HepG2 (cell line): ENCODE results near the gene ELK1. TPM values are rescaled to one million over a fixed set of nuclear protein-coding genes. Genes with fewer than 3 reads are reported as not detected.

ENCODE experiments used
- JDP2 ChIP-seq: sonication (generic); formaldehyde crosslinking; IDR thresholded peaks from 2 replicates; pipeline ENCODE4 v1.8.1; 2022; ENCODE audit warnings: missing genetic modification reagents, borderline replicate concordance
- KLF9 ChIP-seq: IDR thresholded peaks from 2 replicates; pipeline ENCODE4 v1.6.1; 2016; ENCODE audit warnings: low read depth
- MLLT10 ChIP-seq: sonication (generic); formaldehyde crosslinking; IDR thresholded peaks from 2 replicates; pipeline ENCODE4 v1.4.0; 2020; ENCODE audit warnings: missing genetic modification reagents
- MTF2 ChIP-seq: sonication (generic); formaldehyde crosslinking; IDR thresholded peaks from 2 replicates; pipeline ENCODE4 v1.5.0; 2020; ENCODE audit warnings: missing genetic modification reagents, borderline replicate concordance
- PRPF4 ChIP-seq: fragments of 200-400 bp; formaldehyde crosslinking; IDR thresholded peaks from 2 replicates; pipeline ENCODE4 v1.6.1; 2016; ENCODE audit warnings: low read length, low read depth; ENCODE audit not compliant: poor library complexity, severe bottlenecking
- ZMYM3 ChIP-seq: sonication (generic); formaldehyde crosslinking; IDR thresholded peaks from 2 replicates; pipeline ENCODE4 v1.5.1; 2020; ENCODE audit warnings: mild to moderate bottlenecking, missing genetic modification reagents
- ZNF230 ChIP-seq: sonication (generic); formaldehyde crosslinking; IDR thresholded peaks from 2 replicates; pipeline ENCODE4 v1.4.0; 2020; ENCODE audit warnings: mild to moderate bottlenecking, missing genetic modification reagents
- ZNF501 ChIP-seq: sonication (generic); formaldehyde crosslinking; IDR thresholded peaks from 2 replicates; pipeline ENCODE4 v1.5.1; 2020; ENCODE audit warnings: mild to moderate bottlenecking, moderate library complexity, missing genetic modification reagents
- ZNF644 ChIP-seq: IDR thresholded peaks from 2 replicates; pipeline ENCODE4 v1.6.1; 2016; ENCODE audit warnings: low read depth
- polyA plus RNA-seq, 8 experiments: library from polyadenylated mRNA; depleted of rRNA in 3 of 8; stranded (reverse) in 7 of 8; unstranded in 1 of 8; fragments of >200 nt; fragmentation: Illumina TruSeq in 4 of 8; extraction: Trizol in 4 of 8; gene quantifications; 2 replicates each; pipeline versions ENCODE4 v1.2.1 to v1.2.3, GENCODE V29; 2011 to 2016; ENCODE audit warnings: low read depth in 4 of 8, missing spikeins in 1 of 8, mixed read lengths in 1 of 8; ENCODE audit not compliant: insufficient read depth in 1 of 8
- total RNA-seq, 5 experiments: library from RNA; depleted of rRNA; stranded (reverse); fragments of >200 nt; fragmentation: Illumina TruSeq; extraction: Trizol; gene quantifications; 2 replicates each; pipeline ENCODE4 v1.2.3, GENCODE V29; 2016; ENCODE audit warnings: low read depth in 1 of 5
- TF ChIP-seq, protein P1 (sequence below): sonication (generic); formaldehyde crosslinking; IDR thresholded peaks from 2 replicates; pipeline ENCODE4 v1.4.0; 2020; ENCODE audit warnings: missing genetic modification reagents
- TF ChIP-seq, protein P2 (sequence below): sonication (generic); formaldehyde crosslinking; IDR thresholded peaks from 2 replicates; pipeline ENCODE4 v1.9.0; 2021; ENCODE audit warnings: missing genetic modification reagents, borderline replicate concordance
- TF ChIP-seq, protein P3 (sequence below): sonication (generic); formaldehyde crosslinking; IDR thresholded peaks from 2 replicates; pipeline ENCODE4 v1.4.0; 2020; ENCODE audit warnings: missing genetic modification reagents
- TF ChIP-seq, protein P4 (sequence below): sonication (generic); formaldehyde crosslinking; IDR thresholded peaks from 2 replicates; pipeline ENCODE4 v1.5.0; 2020; ENCODE audit warnings: mild to moderate bottlenecking, missing genetic modification reagents, moderate library complexity

Gene ELK1
- total and polyA plus RNA-seq, 2 of the 13 experiments (the other 11 are each of a cell fraction or from before 2014, with no cell fraction given), result 4.3 to 7.2 TPM

DNA sequence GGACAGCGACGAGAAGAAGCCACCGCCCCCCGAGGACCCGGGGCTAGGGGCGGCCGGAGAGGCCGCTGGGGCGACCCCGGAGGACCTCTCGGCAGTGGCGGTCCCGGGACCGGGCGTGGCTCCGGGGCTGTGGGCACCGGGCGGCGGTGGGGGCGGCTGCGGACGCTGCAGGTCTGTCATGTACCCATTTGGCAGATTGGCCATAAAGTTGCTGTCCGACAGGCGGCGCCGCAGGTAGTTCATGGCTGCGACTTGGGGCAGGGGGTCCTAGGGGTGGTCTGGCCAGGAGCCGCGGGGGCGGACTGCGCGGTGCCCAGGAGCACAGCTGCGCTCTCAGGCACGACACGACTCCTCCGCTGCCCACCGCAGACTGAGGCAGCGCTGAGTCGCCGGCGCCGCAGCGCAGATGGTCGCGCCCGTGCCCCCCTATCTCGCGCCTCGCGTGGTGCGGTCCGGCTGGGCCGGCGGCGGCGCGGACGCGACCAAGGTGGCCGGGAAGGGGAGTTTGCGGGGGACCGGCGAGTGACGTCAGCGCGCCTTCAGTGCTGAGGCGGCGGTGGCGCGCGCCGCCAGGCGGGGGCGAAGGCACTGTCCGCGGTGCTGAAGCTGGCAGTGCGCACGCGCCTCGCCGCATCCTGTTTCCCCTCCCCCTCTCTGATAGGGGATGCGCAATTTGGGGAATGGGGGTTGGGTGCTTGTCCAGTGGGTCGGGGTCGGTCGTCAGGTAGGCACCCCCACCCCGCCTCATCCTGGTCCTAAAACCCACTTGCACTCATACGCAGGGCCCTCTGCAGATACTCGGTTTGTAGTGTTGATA lies 30.7 kb downstream of the ELK1 start, which contains the start of gene SYN1 (continued):
- TF ChIP-seq, protein P1, sequence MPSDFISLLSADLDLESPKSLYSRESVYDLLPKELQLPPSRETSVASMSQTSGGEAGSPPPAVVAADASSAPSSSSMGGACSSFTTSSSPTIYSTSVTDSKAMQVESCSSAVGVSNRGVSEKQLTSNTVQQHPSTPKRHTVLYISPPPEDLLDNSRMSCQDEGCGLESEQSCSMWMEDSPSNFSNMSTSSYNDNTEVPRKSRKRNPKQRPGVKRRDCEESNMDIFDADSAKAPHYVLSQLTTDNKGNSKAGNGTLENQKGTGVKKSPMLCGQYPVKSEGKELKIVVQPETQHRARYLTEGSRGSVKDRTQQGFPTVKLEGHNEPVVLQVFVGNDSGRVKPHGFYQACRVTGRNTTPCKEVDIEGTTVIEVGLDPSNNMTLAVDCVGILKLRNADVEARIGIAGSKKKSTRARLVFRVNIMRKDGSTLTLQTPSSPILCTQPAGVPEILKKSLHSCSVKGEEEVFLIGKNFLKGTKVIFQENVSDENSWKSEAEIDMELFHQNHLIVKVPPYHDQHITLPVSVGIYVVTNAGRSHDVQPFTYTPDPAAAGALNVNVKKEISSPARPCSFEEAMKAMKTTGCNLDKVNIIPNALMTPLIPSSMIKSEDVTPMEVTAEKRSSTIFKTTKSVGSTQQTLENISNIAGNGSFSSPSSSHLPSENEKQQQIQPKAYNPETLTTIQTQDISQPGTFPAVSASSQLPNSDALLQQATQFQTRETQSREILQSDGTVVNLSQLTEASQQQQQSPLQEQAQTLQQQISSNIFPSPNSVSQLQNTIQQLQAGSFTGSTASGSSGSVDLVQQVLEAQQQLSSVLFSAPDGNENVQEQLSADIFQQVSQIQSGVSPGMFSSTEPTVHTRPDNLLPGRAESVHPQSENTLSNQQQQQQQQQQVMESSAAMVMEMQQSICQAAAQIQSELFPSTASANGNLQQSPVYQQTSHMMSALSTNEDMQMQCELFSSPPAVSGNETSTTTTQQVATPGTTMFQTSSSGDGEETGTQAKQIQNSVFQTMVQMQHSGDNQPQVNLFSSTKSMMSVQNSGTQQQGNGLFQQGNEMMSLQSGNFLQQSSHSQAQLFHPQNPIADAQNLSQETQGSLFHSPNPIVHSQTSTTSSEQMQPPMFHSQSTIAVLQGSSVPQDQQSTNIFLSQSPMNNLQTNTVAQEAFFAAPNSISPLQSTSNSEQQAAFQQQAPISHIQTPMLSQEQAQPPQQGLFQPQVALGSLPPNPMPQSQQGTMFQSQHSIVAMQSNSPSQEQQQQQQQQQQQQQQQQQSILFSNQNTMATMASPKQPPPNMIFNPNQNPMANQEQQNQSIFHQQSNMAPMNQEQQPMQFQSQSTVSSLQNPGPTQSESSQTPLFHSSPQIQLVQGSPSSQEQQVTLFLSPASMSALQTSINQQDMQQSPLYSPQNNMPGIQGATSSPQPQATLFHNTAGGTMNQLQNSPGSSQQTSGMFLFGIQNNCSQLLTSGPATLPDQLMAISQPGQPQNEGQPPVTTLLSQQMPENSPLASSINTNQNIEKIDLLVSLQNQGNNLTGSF (CRISPR knock-in tag), result 0 out of 2 replicates have a peak, but pooled peaks have one; percentile 51
- TF ChIP-seq ZNF230 (CRISPR knock-in tag) (no peak), ZMYM3 (CRISPR knock-in tag) (no peak), ZNF644 (CRISPR knock-in tag) (no peak), MLLT10 (CRISPR knock-in tag) (no peak), ZNF501 (CRISPR knock-in tag) (no peak), KLF9 (CRISPR knock-in tag) (no peak), JDP2 (CRISPR knock-in tag) (no peak), MTF2 (CRISPR knock-in tag) (no peak), PRPF4 (no peak)
- TF ChIP-seq, protein P2, sequence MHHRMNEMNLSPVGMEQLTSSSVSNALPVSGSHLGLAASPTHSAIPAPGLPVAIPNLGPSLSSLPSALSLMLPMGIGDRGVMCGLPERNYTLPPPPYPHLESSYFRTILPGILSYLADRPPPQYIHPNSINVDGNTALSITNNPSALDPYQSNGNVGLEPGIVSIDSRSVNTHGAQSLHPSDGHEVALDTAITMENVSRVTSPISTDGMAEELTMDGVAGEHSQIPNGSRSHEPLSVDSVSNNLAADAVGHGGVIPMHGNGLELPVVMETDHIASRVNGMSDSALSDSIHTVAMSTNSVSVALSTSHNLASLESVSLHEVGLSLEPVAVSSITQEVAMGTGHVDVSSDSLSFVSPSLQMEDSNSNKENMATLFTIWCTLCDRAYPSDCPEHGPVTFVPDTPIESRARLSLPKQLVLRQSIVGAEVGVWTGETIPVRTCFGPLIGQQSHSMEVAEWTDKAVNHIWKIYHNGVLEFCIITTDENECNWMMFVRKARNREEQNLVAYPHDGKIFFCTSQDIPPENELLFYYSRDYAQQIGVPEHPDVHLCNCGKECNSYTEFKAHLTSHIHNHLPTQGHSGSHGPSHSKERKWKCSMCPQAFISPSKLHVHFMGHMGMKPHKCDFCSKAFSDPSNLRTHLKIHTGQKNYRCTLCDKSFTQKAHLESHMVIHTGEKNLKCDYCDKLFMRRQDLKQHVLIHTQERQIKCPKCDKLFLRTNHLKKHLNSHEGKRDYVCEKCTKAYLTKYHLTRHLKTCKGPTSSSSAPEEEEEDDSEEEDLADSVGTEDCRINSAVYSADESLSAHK (CRISPR knock-in tag), result no peak
- TF ChIP-seq, protein P3, sequence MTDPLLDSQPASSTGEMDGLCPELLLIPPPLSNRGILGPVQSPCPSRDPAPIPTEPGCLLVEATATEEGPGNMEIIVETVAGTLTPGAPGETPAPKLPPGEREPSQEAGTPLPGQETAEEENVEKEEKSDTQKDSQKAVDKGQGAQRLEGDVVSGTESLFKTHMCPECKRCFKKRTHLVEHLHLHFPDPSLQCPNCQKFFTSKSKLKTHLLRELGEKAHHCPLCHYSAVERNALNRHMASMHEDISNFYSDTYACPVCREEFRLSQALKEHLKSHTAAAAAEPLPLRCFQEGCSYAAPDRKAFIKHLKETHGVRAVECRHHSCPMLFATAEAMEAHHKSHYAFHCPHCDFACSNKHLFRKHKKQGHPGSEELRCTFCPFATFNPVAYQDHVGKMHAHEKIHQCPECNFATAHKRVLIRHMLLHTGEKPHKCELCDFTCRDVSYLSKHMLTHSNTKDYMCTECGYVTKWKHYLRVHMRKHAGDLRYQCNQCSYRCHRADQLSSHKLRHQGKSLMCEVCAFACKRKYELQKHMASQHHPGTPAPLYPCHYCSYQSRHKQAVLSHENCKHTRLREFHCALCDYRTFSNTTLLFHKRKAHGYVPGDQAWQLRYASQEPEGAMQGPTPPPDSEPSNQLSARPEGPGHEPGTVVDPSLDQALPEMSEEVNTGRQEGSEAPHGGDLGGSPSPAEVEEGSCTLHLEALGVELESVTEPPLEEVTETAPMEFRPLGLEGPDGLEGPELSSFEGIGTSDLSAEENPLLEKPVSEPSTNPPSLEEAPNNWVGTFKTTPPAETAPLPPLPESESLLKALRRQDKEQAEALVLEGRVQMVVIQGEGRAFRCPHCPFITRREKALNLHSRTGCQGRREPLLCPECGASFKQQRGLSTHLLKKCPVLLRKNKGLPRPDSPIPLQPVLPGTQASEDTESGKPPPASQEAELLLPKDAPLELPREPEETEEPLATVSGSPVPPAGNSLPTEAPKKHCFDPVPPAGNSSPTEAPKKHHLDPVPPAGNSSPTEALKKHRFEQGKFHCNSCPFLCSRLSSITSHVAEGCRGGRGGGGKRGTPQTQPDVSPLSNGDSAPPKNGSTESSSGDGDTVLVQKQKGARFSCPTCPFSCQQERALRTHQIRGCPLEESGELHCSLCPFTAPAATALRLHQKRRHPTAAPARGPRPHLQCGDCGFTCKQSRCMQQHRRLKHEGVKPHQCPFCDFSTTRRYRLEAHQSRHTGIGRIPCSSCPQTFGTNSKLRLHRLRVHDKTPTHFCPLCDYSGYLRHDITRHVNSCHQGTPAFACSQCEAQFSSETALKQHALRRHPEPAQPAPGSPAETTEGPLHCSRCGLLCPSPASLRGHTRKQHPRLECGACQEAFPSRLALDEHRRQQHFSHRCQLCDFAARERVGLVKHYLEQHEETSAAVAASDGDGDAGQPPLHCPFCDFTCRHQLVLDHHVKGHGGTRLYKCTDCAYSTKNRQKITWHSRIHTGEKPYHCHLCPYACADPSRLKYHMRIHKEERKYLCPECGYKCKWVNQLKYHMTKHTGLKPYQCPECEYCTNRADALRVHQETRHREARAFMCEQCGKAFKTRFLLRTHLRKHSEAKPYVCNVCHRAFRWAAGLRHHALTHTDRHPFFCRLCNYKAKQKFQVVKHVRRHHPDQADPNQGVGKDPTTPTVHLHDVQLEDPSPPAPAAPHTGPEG (CRISPR knock-in tag), result no peak
- TF ChIP-seq, protein P4, sequence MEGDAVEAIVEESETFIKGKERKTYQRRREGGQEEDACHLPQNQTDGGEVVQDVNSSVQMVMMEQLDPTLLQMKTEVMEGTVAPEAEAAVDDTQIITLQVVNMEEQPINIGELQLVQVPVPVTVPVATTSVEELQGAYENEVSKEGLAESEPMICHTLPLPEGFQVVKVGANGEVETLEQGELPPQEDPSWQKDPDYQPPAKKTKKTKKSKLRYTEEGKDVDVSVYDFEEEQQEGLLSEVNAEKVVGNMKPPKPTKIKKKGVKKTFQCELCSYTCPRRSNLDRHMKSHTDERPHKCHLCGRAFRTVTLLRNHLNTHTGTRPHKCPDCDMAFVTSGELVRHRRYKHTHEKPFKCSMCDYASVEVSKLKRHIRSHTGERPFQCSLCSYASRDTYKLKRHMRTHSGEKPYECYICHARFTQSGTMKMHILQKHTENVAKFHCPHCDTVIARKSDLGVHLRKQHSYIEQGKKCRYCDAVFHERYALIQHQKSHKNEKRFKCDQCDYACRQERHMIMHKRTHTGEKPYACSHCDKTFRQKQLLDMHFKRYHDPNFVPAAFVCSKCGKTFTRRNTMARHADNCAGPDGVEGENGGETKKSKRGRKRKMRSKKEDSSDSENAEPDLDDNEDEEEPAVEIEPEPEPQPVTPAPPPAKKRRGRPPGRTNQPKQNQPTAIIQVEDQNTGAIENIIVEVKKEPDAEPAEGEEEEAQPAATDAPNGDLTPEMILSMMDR, result peak; percentile 46
